Ascending aorta (tissue), 2 donors: ENCODE measurements around the gene SHROOM1. TPM values are rescaled to one million over a fixed set of nuclear protein-coding genes. Genes with fewer than 3 reads are reported as not detected.

Experiments
- DNase-seq, 2 donors: peaks; one replicate each; pipeline ENCODE4 v3.0.0-alpha.2; 2019; ENCODE audit warnings: low spot score in 2 of 2
- H3K27ac ChIP-seq, 2 donors: fragments of 200-600 bp; sonication (generic); one replicate each; pipeline ENCODE4 v1.5.1; 2016 to 2017; ENCODE audit warnings: mild to moderate bottlenecking in 1 of 2
- H3K27me3 ChIP-seq: fragments of 200-600 bp; sonication (generic); one replicate; pipeline ENCODE4 v1.5.1; 2017
- H3K36me3 ChIP-seq, 2 donors: fragments of 200-600 bp; sonication (generic); one replicate each; pipeline ENCODE4 v1.5.1; 2016
- H3K4me1 ChIP-seq, 2 donors: fragments of 200-600 bp; sonication (generic); one replicate each; pipeline ENCODE4 v1.5.1; 2016 to 2017; ENCODE audit warnings: mild to moderate bottlenecking in 1 of 2
- H3K4me3 ChIP-seq, 2 donors: fragments of 200-600 bp; sonication (generic); one replicate each; pipeline ENCODE4 v1.5.1; 2016 to 2017; ENCODE audit warnings: mild to moderate bottlenecking in 1 of 2
- H3K9me3 ChIP-seq, 2 donors: fragments of 200-600 bp; sonication (generic); one replicate each; pipeline ENCODE4 v1.5.1; 2016
- intact Hi-C: fragments of 100-400 bp; cut with DNase I; formaldehyde crosslinking; loops from one replicate; pipeline ENCODE4 v1.15.1; 2023
- total RNA-seq: library from RNA; depleted of rRNA; stranded (reverse); fragments of >200 nt; gene quantifications from one replicate; pipeline ENCODE4 v1.1.0, GENCODE V29; 2016
- TF ChIP-seq, protein P1 (sequence below), 3 experiments: fragments of 200-600 bp in 2 of 3; fragments of 450-650 bp in 1 of 3; sonication (generic) in 2 of 3; IDR thresholded peaks; one replicate each; pipeline ENCODE4 v1.5.1; 2016 to 2019; ENCODE audit warnings: antibody characterized with exemption in 3 of 3, mild to moderate bottlenecking in 1 of 3, moderate library complexity in 1 of 3

SHROOM1 gene
- total RNA-seq, 1 donor from 2014 or later: 49.4 TPM

DNA sequence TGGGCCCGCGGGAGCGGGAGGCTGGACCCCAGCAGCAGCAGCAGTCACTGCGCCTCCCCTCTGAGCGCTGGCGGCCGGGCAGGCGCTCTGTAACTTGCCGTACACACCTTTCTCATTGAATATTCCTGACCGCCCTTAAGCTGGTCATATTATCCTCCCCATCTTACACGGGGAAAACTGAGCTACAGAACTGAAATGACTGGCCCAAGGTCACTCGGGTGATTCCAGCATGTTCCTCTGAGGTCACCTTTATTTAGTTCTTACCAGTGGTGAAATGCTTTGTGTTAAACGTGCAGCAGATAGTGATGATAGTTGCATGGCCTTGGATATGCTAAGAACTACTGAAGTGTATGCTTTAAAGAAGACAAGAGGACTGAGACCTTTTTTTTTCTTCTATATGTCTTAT, 36.6 kb upstream of the SHROOM1 start:
- Histone ChIP-seq H3K36me3 (peaks cover 0 to 25% of the 10 kb centered on the region in 2 donors), H3K27me3 (no peaks in the 10 kb centered on the region), H3K4me3 (peak overlapping the region; percentile 82 to 85), H3K27ac (peak overlapping the region; percentile 90 to 95), H3K4me1 (peaks cover 5 to 14% of the 10 kb centered on the region in 2 donors), H3K9me3 (no peaks in the 10 kb centered on the region)
- no peak for DNase-seq
- intact Hi-C loops: loop anchor here (2.0 kb wide), 1 partner anchor 96 kb away; the partner anchor contains the start of gene AFF4
- TF ChIP-seq, protein P1, sequence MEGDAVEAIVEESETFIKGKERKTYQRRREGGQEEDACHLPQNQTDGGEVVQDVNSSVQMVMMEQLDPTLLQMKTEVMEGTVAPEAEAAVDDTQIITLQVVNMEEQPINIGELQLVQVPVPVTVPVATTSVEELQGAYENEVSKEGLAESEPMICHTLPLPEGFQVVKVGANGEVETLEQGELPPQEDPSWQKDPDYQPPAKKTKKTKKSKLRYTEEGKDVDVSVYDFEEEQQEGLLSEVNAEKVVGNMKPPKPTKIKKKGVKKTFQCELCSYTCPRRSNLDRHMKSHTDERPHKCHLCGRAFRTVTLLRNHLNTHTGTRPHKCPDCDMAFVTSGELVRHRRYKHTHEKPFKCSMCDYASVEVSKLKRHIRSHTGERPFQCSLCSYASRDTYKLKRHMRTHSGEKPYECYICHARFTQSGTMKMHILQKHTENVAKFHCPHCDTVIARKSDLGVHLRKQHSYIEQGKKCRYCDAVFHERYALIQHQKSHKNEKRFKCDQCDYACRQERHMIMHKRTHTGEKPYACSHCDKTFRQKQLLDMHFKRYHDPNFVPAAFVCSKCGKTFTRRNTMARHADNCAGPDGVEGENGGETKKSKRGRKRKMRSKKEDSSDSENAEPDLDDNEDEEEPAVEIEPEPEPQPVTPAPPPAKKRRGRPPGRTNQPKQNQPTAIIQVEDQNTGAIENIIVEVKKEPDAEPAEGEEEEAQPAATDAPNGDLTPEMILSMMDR (IDR thresholded peaks at IDR 0.05): no peak

DNA sequence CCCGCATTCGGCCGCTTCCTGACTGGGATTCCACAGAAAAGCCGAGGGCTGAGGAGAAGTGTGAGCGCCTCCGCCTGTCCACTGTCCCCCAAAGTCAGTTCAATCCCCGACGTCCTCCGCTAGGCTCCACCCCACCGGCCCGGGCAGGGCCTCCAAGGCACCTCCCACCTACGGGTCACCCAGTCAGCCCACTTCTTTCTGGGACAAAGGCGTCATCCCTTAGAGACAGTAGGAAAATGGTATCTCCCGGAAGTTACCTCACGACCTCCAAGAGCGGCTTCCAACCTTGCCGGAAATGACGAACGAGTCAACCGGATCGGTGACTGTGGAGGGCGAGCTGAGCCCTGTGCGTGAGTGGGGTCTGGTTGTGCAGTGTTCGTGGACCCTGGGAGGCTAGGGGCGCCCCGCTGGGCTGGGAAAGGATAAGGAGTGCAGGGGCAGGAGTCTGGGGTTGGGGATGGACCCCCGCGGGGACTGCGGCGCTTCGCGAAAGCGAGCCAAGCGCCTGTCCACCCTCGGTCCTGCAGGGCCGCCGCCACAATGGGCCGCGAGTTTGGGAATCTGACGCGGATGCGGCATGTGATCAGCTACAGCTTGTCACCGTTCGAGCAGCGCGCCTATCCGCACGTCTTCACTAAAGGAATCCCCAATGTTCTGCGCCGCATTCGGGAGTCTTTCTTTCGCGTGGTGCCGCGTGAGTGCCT, 36.0 kb upstream of the SHROOM1 start, which contains the start of the genes GDF9 and UQCRQ:
Gene GDF9, minus strand, starts transcription at position 128 of the 704 bp plus-strand sequence. CDS start 1,936 bp downstream, outside the sequence.
Gene UQCRQ, plus strand, starts transcription at position 301 of the 704 bp plus-strand sequence. Its CDS starts 240 bp downstream, at position 541.
- peaks cover 5 to 14% of the 10 kb centered on the region in 2 donors for H3K4me1 ChIP-seq
- intact Hi-C loops: loop anchor here (1.0 to 2.0 kb wide), 3 partner anchors 36 to 185 kb away; partner anchors contain the start of genes AFF4 and SHROOM1
- peak within 1 kb of the TSS; percentile 90 to 95 for H3K27ac ChIP-seq
- H3K4me3 ChIP-seq: peak within 1 kb of the TSS; percentile 82 to 85
- TF ChIP-seq, protein P1 (IDR thresholded peaks at IDR 0.05): peak in 1 of 3 experiments; percentile 23
- no peaks in the 10 kb centered on the region for H3K9me3 ChIP-seq
- no peaks in the 10 kb centered on the region for H3K27me3 ChIP-seq
- H3K36me3 ChIP-seq: peaks cover 0 to 23% of the 10 kb centered on the region in 2 donors
- DNase-seq: peak; percentile 92 to 98

DNA sequence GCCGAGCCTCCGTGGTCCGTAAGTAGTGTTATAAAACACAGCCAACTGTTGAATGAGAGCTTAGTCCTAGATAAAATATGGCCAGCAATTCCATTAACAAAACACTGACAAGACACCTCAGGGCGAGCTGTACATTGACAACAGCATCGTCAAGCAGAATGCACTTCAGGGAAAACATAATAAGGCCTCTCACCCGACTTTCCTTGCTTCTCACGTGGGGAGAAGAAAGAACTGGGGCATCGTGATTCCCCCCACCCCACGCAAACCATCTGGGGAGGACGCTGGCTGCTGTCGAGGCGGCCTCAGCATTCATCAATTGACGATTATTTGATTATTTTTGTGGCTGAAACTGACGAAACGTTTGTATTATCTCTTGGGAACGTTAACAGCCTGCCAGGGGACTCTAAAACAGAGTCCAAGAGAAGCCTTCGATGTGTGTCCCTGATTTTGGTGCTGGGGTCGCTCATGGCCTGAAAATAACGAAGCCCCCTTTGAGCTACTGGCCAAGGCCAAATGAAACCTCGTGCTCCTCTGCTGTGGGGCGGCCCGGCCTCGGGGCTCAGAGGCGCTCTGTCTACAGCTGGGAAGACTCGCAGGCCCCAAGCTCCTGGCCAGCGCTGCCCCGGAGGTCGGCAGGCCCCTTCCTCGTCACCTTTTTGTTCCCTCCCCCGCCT, 35.4 kb upstream of the SHROOM1 start:
- Histone ChIP-seq H3K4me1 (peaks cover 5 to 14% of the 10 kb centered on the region in 2 donors), H3K9me3 (no peaks in the 10 kb centered on the region), H3K27me3 (no peaks in the 10 kb centered on the region), H3K36me3 (peaks cover 0 to 21% of the 10 kb centered on the region in 2 donors), H3K27ac (peak overlapping the region; percentile 90 to 95), H3K4me3 (peak overlapping the region; percentile 82 to 85)
- TF ChIP-seq, protein P1 (IDR thresholded peaks at IDR 0.05): no peak
- intact Hi-C loops: loop anchor here (1.0 to 2.0 kb wide), 3 partner anchors 36 to 185 kb away; partner anchors contain the start of genes AFF4 and SHROOM1
- no peak for DNase-seq

DNA sequence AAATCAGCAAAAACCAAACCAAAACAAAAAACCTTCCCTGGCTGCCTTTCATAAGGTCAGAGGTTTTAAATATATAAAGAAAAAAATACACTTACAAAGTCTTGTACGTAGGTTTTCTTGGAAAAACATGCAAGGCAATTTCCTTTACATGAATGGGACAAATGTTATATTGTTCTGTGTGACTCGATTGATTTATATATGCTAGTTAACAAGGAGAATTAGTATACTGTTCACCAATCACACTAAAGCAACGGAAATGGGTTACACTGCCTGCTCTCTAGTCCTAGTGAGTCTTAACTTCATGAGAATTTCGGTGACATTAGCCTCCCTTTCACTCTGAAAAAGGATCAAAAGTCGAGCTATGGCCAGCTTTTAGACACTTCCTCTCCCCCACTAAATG, 30.3 kb upstream of the SHROOM1 start:
- no peak overlapping the region for H3K27ac ChIP-seq
- H3K4me3 ChIP-seq: no peak overlapping the region
- no peaks in the 10 kb centered on the region for H3K36me3 ChIP-seq
- peaks cover 1 to 4% of the 10 kb centered on the region in 2 donors for H3K4me1 ChIP-seq
- intact Hi-C loops: no loop called here
- no peaks in the 10 kb centered on the region for H3K9me3 ChIP-seq
- TF ChIP-seq, protein P1 (IDR thresholded peaks at IDR 0.05): no peak
- no peaks in the 10 kb centered on the region for H3K27me3 ChIP-seq
- DNase-seq: no peak

DNA sequence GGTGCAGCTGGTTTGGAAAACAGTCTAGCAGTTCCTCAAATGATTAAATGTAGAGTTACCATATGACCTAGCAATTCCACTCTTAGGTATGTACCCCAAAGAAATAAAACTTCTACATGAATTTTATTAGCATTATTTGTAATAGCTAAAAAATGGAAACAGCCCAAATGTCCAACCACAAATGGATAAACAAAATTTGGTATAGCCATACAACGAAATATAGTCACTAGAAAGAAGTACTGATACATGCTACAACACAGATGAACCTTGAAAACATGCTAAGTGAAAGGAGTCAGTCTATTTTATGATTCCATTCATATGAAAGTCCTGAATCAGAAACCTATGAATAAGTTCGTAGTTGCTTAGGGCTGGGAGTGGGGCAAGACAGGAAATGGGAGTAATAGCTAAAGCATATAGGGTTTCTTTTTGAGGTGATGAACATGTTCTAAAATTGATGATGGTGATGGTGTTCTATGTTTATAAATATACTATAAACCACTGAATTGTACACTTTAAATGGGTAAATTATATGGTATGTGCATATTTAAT, 29.5 kb upstream of the SHROOM1 start:
- H3K4me1 ChIP-seq: no peaks in the 10 kb centered on the region
- intact Hi-C loops: no loop called here
- TF ChIP-seq, protein P1 (IDR thresholded peaks at IDR 0.05): no peak
- H3K36me3 ChIP-seq: no peaks in the 10 kb centered on the region
- no peaks in the 10 kb centered on the region for H3K27me3 ChIP-seq
- no peak overlapping the region for H3K4me3 ChIP-seq
- H3K27ac ChIP-seq: no peak overlapping the region
- DNase-seq: no peak
- no peaks in the 10 kb centered on the region for H3K9me3 ChIP-seq
